Prostate gland (tissue), 2 donors: ENCODE measurements around the gene TMBIM6. TPM values are rescaled to one million over a fixed set of nuclear protein-coding genes. Genes with fewer than 3 reads are reported as not detected.

Experiments used
- DNase-seq: peaks from one replicate; pipeline ENCODE4 v3.0.0-alpha.2; 2019; ENCODE audit warnings: low spot score
- H3K27ac ChIP-seq, 2 donors: fragments of 200-600 bp; sonication (generic); 2 replicates each; pipeline ENCODE4 v1.5.1; 2017 to 2019
- H3K27me3 ChIP-seq: fragments of 200-600 bp; sonication (generic); replicated peaks from 2 replicates; pipeline ENCODE4 v1.5.1; 2019; ENCODE audit not compliant: insufficient read depth
- H3K36me3 ChIP-seq, 2 donors: fragments of 200-600 bp; sonication (generic); 1 replicate in 1 of 2; 2 replicates in 1 of 2; pipeline versions ENCODE4 v1.5.1 to v1.8.1; 2017 to 2019
- H3K4me1 ChIP-seq: fragments of 200-600 bp; sonication (generic); replicated peaks from 2 replicates; pipeline ENCODE4 v1.5.1; 2019
- H3K4me3 ChIP-seq, 2 donors: fragments of 200-600 bp; sonication (generic); 2 replicates each; pipeline ENCODE4 v1.5.1; 2017 to 2019
- H3K9me3 ChIP-seq: fragments of 200-600 bp; sonication (generic); 2 replicates; pipeline ENCODE4 v1.5.1; 2017
- CTCF ChIP-seq, 4 experiments: fragments of 200-600 bp in 2 of 4; fragments of 450-650 bp in 2 of 4; sonication (generic) in 2 of 4; IDR thresholded peaks; 1 replicate in 3 of 4; 2 replicates in 1 of 4; pipeline ENCODE4 v1.5.1; 2016 to 2019; ENCODE audit warnings: antibody characterized with exemption in 4 of 4, mild to moderate bottlenecking in 2 of 4, moderate library complexity in 2 of 4
- POLR2A ChIP-seq: fragments of 450-650 bp; IDR thresholded peaks from one replicate; pipeline ENCODE4 v1.6.1; 2016; ENCODE audit warnings: antibody characterized with exemption, mild to moderate bottlenecking
- POLR2AphosphoS5 ChIP-seq: sonication (generic); formaldehyde crosslinking; IDR thresholded peaks from one replicate; pipeline ENCODE4 v1.6.1; 2017; ENCODE audit warnings: antibody characterized with exemption
- WGBS: methylation state at CpG from one replicate; pipeline ENCODE4 v1.1.5; 2018; 5-methylcytosine and 5-hydroxymethylcytosine counted together
- intact Hi-C: fragments of 100-400 bp; cut with DNase I; formaldehyde crosslinking; loops from one replicate; pipeline ENCODE4 v1.14.2; 2022
- total RNA-seq, 2 donors: library from RNA; depleted of rRNA; stranded (reverse); fragments of >200 nt; gene quantifications; one replicate each; pipeline ENCODE4 v1.1.0, GENCODE V29; 2016

Gene TMBIM6
- total RNA-seq, 2 donors from 2014 or later = 541 to 778 TPM

DNA sequence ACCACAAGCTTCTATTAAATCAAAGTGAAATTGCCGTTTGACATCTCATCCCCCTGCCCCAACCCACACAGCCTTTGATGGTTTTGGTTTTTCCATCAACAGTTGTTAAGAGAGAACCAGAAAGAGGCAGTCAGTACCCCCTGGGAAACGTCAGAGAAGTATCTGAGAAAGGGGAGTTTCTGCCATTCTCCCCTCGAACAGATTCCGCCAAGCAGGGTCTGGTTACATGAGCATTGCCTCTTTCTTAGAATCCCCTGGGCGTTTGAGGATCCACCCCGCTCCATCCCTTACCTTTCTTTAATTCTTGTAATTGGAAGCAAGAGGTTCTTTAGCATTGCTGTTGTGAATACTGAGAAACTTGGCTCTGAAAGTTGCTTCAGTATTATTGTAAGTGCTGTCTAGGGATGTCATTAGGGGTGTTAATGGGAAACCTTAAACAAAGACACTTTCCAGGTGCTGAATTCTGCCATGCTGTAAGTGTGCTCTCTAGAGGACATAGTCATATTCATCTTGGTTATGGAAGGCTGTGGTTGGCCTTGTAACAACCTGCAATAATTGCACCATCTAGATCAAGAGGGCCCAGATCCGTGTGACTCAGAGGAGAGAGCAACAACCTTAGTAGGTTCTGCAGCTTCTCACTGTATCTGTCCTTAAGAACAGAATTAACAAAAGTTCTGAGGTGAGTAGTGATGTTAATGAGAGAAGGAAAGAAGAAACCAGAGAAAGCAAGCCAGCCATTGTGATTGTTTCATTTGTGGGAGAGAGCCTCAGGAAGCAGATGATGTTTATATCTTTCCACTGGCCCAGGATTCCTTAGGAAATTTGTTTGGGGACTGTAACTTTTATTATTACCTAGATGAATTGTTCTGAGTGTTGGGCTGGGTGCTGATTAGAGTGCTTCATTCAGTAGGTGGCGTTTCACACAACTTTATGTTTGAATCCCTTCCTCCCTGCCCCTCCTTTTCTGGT, 9.0 kb downstream of the TMBIM6 start:
- DNase-seq = no peak
- peaks cover 2 to 10% of the 10 kb centered on the region in 2 donors for H3K36me3 ChIP-seq
- no peak overlapping the region for H3K27ac ChIP-seq
- H3K4me1 ChIP-seq = peaks cover 26% of the 10 kb centered on the region
- 61% methylated on average over 8 of the region's 8 CpGs for WGBS
- TF ChIP-seq POLR2AphosphoS5 = no peak
- TF ChIP-seq POLR2A = no peak
- TF ChIP-seq CTCF (IDR thresholded peaks at IDR 0.05) = no peak
- H3K4me3 ChIP-seq = no peak overlapping the region
- intact Hi-C loops = no loop called here
- no peaks in the 10 kb centered on the region for H3K27me3 ChIP-seq
- no peaks in the 10 kb centered on the region for H3K9me3 ChIP-seq

GRCh38 chr12:49750996-49751393, 9.6 kb downstream of the TMBIM6 start:
- Histone ChIP-seq H3K36me3 (peaks cover 2 to 10% of the 10 kb centered on the region in 2 donors), H3K4me1 (peaks cover 26% of the 10 kb centered on the region), H3K27ac (no peak overlapping the region), H3K9me3 (no peaks in the 10 kb centered on the region), H3K27me3 (no peaks in the 10 kb centered on the region), H3K4me3 (no peak overlapping the region)
- 13% methylated on average over 1 of the region's 1 CpG for WGBS
- intact Hi-C loops = no loop called here
- no peak for DNase-seq
- no peak for TF ChIP-seq CTCF (IDR thresholded peaks at IDR 0.05)
- no peak for TF ChIP-seq POLR2A
- no peak for TF ChIP-seq POLR2AphosphoS5

DNA sequence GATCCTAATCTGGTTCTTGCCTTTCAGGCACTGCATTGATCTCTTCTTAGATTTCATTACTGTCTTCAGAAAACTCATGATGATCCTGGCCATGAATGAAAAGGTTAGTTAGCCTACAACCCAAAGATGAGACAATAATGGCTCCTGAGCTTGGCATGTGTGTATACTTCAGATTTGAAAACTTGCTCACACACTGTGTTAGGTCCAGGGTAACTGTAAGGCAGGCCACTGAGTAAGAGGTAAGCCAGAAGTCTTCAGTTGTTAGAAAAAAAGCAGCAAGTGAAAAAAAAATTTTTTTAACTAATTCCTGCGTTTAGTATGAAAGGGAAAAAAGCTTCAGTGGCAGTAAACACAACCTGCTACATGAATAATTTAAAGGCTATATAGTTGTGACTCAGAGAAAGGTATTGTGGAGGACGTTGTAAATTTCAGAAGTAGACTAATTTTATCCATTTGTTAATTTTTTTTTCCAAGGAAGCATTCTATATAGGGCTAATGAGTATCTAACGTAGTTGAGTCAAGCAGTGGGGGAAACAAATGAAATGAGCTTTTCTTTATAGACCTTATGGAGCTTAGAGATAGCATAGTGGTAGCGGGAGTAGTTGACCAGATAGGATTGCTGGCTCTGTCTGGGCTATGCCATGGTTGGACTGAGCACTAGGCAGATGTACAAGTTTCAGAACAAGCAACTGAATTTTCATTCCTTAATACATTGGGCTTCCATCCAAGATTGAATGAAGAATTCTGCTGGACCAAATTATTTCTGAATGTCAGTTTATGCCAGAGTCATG, 20.5 kb downstream of the TMBIM6 start:
- Histone ChIP-seq H3K27ac (no peak overlapping the region), H3K9me3 (no peaks in the 10 kb centered on the region), H3K4me1 (peaks cover 7% of the 10 kb centered on the region), H3K36me3 (peaks cover 9 to 18% of the 10 kb centered on the region in 2 donors), H3K4me3 (no peak overlapping the region), H3K27me3 (no peaks in the 10 kb centered on the region)
- no peak for DNase-seq
- 77% methylated on average over 4 of the region's 4 CpGs for WGBS
- intact Hi-C loops = no loop called here
- no peak for TF ChIP-seq CTCF (IDR thresholded peaks at IDR 0.05)
- TF ChIP-seq POLR2AphosphoS5 = no peak
- TF ChIP-seq POLR2A = no peak

DNA sequence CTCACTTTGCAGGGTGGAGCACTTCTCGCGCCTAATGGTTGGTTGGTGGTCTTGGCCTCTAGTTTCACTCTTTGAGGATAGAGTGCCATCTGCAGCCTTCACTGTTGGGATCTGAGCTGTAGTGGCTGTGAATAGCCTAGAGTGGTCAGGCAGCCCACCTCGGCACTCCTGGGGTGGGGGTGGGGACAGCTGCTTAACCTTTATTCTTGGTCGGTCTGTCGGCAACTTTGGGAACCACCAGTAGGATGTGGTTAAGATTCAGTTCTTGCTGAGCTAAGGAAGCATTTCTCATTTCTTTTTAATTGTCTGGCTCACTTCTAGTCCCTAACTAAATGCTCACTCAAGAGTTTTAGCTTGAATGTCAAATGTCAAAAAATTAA, 21.1 kb downstream of the TMBIM6 start:
- Histone ChIP-seq H3K27me3 (no peaks in the 10 kb centered on the region), H3K4me1 (peaks cover 1% of the 10 kb centered on the region), H3K27ac (no peak overlapping the region), H3K9me3 (no peaks in the 10 kb centered on the region), H3K36me3 (peaks cover 9 to 18% of the 10 kb centered on the region in 2 donors), H3K4me3 (no peak overlapping the region)
- TF ChIP-seq POLR2AphosphoS5 (no peak), CTCF (IDR thresholded peaks at IDR 0.05) (no peak), POLR2A (no peak)
- no peak for DNase-seq
- intact Hi-C loops = no loop called here
- WGBS = 84% methylated on average over 5 of the region's 5 CpGs
